Astrocyte (in vitro differentiated cells and primary cell): ENCODE measurements around the gene ASCC2.

Source experiments
- CTCF ChIP-seq: IDR thresholded peaks from 2 replicates; pipeline ENCODE4 v1.5.1; 2011; ENCODE audit warnings: low read depth, mild to moderate bottlenecking, inconsistent platforms, low read length, moderate library complexity; ENCODE audit not compliant: insufficient read depth
- EZH2 ChIP-seq: IDR thresholded peaks from 2 replicates; pipeline ENCODE4 v1.6.1; 2012; ENCODE audit warnings: mild to moderate bottlenecking, low read length, inconsistent platforms; ENCODE audit not compliant: insufficient read depth

GRCh38 chr22:29744902-29745301 lies 93.2 kb downstream of the ASCC2 start:
- TF ChIP-seq CTCF (no peak), EZH2 (no peak)
